ENCODE measurements around the gene NUDT6. TPM values are rescaled to one million over a fixed set of nuclear protein-coding genes. Genes with fewer than 3 reads are reported as not detected.

The NUDT6 gene
- total RNA-seq, 3 donors from 2014 or later (not counting 1 experiment from before 2014, with no cell fraction given): 3.0 to 4.1 (median 3.0) TPM

DNA sequence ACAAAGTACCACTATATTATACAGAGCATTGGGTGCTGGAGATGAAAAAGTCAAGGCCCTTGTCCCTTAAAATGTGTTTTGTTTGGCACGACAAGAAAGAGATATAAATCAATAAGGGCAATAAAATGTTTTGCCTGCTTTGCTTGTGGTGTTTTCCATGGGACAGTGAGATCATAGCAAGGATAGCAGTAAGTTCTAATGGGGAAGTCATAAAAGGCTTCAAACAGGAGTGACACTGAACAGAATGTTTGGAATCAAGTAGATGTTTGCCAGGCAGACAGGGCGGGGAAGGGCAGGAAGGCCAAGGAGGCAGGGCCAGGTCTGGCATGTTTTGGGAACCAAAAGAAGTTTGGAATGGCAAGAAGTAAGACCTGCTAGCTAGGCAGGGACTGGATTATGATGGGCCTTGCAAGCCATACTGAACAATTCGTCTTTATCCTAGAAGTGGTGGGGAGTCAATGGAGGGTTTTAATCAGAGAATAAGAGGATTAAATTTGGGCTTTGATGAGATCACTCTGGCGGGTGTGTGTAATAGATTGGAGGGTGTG is 79.3 kb downstream of the NUDT6 start:
- no peaks in the 10 kb centered on the region for H3K36me3 ChIP-seq (ENCODE audit: control insufficient read depth, insufficient read depth, low read length)
- H3K9me3 ChIP-seq (ENCODE audit: control insufficient read depth, insufficient read depth, low read length): no peaks in the 10 kb centered on the region
- Mint-ChIP-seq H3K27me3 (ENCODE audit: low read depth in 2 of 2) (peaks cover 8 to 22% of the 10 kb centered on the region in 2 donors), H3K4me3 (no peak overlapping the region), H3K27ac (no peak overlapping the region), H3K9me3 (no peaks in the 10 kb centered on the region), H3K36me3 (no peaks in the 10 kb centered on the region), H3K4me1 (no peaks in the 10 kb centered on the region)
- 94% methylated on average over 4 of the region's 4 CpGs for WGBS (ENCODE audit: insufficient coverage)
- H3K4me1 ChIP-seq (ENCODE audit: control insufficient read depth, insufficient read depth, low read length): no peaks in the 10 kb centered on the region
- TF ChIP-seq, protein P1, sequence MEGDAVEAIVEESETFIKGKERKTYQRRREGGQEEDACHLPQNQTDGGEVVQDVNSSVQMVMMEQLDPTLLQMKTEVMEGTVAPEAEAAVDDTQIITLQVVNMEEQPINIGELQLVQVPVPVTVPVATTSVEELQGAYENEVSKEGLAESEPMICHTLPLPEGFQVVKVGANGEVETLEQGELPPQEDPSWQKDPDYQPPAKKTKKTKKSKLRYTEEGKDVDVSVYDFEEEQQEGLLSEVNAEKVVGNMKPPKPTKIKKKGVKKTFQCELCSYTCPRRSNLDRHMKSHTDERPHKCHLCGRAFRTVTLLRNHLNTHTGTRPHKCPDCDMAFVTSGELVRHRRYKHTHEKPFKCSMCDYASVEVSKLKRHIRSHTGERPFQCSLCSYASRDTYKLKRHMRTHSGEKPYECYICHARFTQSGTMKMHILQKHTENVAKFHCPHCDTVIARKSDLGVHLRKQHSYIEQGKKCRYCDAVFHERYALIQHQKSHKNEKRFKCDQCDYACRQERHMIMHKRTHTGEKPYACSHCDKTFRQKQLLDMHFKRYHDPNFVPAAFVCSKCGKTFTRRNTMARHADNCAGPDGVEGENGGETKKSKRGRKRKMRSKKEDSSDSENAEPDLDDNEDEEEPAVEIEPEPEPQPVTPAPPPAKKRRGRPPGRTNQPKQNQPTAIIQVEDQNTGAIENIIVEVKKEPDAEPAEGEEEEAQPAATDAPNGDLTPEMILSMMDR (IDR thresholded peaks at IDR 0.05): no peak
- no peak overlapping the region for H3K27ac ChIP-seq (ENCODE audit: low read length)
- H3K4me3 ChIP-seq (ENCODE audit: low read length): no peak overlapping the region
- DNase-seq: no peak
- no peaks in the 10 kb centered on the region for H3K27me3 ChIP-seq (ENCODE audit: control insufficient read depth, insufficient read depth, low read length)
- no peak for ATAC-seq
- intact Hi-C loops (cut with micrococcal nuclease): no loop called here

Other genes with a start within 250 kb of the NUDT6 start
- gene BBS12, start 189.9 kb downstream of the NUDT6 start, total RNA-seq: 1 to 10 TPM in 2 of 3 donors, under 1 TPM in 1; 0.85 to 1.9 (median 1.8) TPM
- gene FGF2, start 95.8 kb downstream of the NUDT6 start, total RNA-seq: not detected